K562 (cell line): ENCODE data around the gene HOXA11.

Experiments used
- CEBPB ChIP-seq: fragments of 450-650 bp; IDR thresholded peaks from 2 replicates; pipeline ENCODE4 v1.6.1; 2016; ENCODE audit warnings: missing genetic modification characterization, missing compliant biosample characterization
- CREBBP ChIP-seq: IDR thresholded peaks from one replicate; pipeline ENCODE4 v1.6.1; 2012; ENCODE audit warnings: low read depth, mild to moderate bottlenecking, control low read depth, inconsistent platforms, low read length
- HDAC3 ChIP-seq: fragments of 450-650 bp; IDR thresholded peaks from 2 replicates; pipeline ENCODE4 v1.6.1; 2018; ENCODE audit warnings: borderline replicate concordance, mild to moderate bottlenecking, moderate library complexity; ENCODE audit not compliant: partially characterized antibody
- HNRNPLL ChIP-seq: fragments of 200-400 bp; formaldehyde crosslinking; IDR thresholded peaks from 2 replicates; pipeline ENCODE4 v1.6.1; 2017; ENCODE audit warnings: low read length, low read depth, mild to moderate bottlenecking; ENCODE audit not compliant: poor library complexity, severe bottlenecking
- ILF3 ChIP-seq: fragments of 450-650 bp; IDR thresholded peaks from 2 replicates; pipeline ENCODE4 v1.6.1; 2018; ENCODE audit warnings: antibody characterized with exemption, mild to moderate bottlenecking, moderate library complexity, borderline replicate concordance
- POLR2A ChIP-seq: fragments of 450-650 bp; conservative IDR thresholded peaks from 2 replicates; pipeline ENCODE4 v1.6.1; 2016
- RAD21 ChIP-seq, 2 experiments: fragments of 250-450 bp in 1 of 2; fragments of 450-650 bp in 1 of 2; sonication (Bioruptor Pico) in 1 of 2; formaldehyde crosslinking in 1 of 2; IDR thresholded peaks in 1 of 2; conservative IDR thresholded peaks in 1 of 2; 2 replicates each; pipeline versions ENCODE4 v1.4.0 to v1.8.0; 2020 to 2022; ENCODE audit warnings: mild to moderate bottlenecking in 2 of 2, moderate library complexity in 1 of 2
- YY1 ChIP-seq, 3 experiments: IDR thresholded peaks; 2 replicates each; pipeline ENCODE4 v1.6.1; 2011; ENCODE audit warnings: low read length in 2 of 3, mild to moderate bottlenecking in 2 of 3, moderate library complexity in 2 of 3, borderline replicate concordance in 1 of 3, control low read depth in 1 of 3, low read depth in 1 of 3; ENCODE audit not compliant: insufficient read depth in 3 of 3, insufficient replicate concordance in 2 of 3, control insufficient read depth in 1 of 3, insufficient read length in 1 of 3; ENCODE audit errors: extremely low read depth in 1 of 3
- ZNF232 ChIP-seq: sonication (generic); formaldehyde crosslinking; IDR thresholded peaks from 2 replicates; pipeline ENCODE4 v1.8.0; 2022; ENCODE audit warnings: mild to moderate bottlenecking, missing genetic modification reagents
- TF ChIP-seq, protein P1 (sequence below), 3 experiments: IDR thresholded peaks in 2 of 3; conservative IDR thresholded peaks in 1 of 3; 2 replicates each; pipeline ENCODE4 v1.5.1; 2011 to 2012; ENCODE audit warnings: low read length in 3 of 3, mild to moderate bottlenecking in 3 of 3, control low read depth in 2 of 3, improper control_type of control experiment in 1 of 3, inconsistent platforms in 1 of 3, low read depth in 1 of 3, mixed read lengths in 1 of 3, moderate library complexity in 1 of 3; ENCODE audit not compliant: insufficient read depth in 2 of 3
- TF ChIP-seq, protein P2 (sequence below): fragments of 250-450 bp; sonication (Bioruptor Pico); IDR thresholded peaks from 2 replicates; pipeline ENCODE4 v1.9.0; 2021; ENCODE audit warnings: mild to moderate bottlenecking, inconsistent platforms

DNA sequence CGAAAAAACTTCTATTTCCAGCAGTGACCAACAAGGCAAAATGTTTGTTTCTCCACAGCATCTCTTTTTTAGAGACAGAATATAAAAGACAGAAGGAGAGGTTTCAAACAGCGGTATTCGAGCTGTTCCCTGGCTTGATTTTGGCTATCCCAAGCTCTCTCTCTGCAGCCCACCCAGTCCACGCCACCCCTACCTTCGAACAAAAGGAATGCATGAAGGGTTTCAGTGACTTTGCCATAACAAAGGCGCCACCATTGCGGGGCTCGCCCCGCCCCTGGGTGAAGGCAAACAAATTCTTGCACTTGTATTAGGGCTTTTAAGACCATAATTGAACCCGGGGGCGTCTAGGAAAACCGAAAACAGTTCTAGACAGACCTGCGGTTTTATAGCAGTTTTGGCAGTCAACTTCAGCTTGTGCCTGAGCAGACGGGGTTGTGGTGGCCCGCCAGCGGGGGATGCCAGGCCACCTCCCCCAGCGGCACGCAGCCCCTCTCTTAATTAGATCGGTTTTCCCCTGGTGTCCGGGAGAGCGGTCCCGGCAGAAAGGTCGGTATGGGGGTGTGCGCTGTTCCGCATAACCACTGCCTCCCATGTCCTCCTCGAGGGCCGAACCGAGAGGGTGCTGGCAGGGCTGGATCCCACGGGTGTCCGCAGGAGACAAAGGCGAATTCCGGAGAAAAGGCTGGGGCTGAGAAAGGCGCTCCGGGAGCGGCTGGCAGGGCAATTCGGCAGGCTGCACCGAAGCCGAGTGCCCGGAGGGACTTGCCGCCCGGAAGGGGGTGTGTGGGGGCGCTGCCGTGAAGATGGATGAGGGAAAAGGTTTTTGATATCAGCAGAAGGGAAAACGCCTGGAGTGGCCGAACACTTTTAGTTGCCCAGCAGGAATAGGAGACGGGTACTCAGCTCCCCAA lies 2.7 kb upstream of the HOXA11 start:
- TF ChIP-seq, protein P1, sequence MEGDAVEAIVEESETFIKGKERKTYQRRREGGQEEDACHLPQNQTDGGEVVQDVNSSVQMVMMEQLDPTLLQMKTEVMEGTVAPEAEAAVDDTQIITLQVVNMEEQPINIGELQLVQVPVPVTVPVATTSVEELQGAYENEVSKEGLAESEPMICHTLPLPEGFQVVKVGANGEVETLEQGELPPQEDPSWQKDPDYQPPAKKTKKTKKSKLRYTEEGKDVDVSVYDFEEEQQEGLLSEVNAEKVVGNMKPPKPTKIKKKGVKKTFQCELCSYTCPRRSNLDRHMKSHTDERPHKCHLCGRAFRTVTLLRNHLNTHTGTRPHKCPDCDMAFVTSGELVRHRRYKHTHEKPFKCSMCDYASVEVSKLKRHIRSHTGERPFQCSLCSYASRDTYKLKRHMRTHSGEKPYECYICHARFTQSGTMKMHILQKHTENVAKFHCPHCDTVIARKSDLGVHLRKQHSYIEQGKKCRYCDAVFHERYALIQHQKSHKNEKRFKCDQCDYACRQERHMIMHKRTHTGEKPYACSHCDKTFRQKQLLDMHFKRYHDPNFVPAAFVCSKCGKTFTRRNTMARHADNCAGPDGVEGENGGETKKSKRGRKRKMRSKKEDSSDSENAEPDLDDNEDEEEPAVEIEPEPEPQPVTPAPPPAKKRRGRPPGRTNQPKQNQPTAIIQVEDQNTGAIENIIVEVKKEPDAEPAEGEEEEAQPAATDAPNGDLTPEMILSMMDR (IDR thresholded peaks at IDR 0.05 in 2 of 3, conservative IDR thresholded peaks at IDR 0.05 in 1 of 3; ENCODE audit: insufficient read depth in 2 of 3, low read depth in 1 of 3, low read length in 3 of 3) = no peak
- TF ChIP-seq, protein P2, sequence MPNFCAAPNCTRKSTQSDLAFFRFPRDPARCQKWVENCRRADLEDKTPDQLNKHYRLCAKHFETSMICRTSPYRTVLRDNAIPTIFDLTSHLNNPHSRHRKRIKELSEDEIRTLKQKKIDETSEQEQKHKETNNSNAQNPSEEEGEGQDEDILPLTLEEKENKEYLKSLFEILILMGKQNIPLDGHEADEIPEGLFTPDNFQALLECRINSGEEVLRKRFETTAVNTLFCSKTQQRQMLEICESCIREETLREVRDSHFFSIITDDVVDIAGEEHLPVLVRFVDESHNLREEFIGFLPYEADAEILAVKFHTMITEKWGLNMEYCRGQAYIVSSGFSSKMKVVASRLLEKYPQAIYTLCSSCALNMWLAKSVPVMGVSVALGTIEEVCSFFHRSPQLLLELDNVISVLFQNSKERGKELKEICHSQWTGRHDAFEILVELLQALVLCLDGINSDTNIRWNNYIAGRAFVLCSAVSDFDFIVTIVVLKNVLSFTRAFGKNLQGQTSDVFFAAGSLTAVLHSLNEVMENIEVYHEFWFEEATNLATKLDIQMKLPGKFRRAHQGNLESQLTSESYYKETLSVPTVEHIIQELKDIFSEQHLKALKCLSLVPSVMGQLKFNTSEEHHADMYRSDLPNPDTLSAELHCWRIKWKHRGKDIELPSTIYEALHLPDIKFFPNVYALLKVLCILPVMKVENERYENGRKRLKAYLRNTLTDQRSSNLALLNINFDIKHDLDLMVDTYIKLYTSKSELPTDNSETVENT (CRISPR knock-in tag) = no peak
- TF ChIP-seq CREBBP = no peak
- TF ChIP-seq POLR2A = no peak
- TF ChIP-seq CEBPB (tag) = no peak
- TF ChIP-seq HNRNPLL = no peak
- TF ChIP-seq ZNF232 (CRISPR knock-in tag) = no peak
- TF ChIP-seq YY1 (IDR thresholded peaks at IDR 0.05; ENCODE audit: borderline replicate concordance in 1 of 3, control insufficient read depth in 1 of 3, extremely low read depth in 1 of 3, insufficient read depth in 3 of 3, insufficient read length in 1 of 3, insufficient replicate concordance in 2 of 3, low read depth in 1 of 3, low read length in 2 of 3) = no peak
- no peak for TF ChIP-seq ILF3
- TF ChIP-seq HDAC3 = no peak
- no peak for TF ChIP-seq RAD21 (CRISPR knock-in tag; conservative IDR thresholded peaks at IDR 0.05 in 1 of 2, IDR thresholded peaks at IDR 0.05 in 1 of 2)
